GM18508 (cell line): Measurements from ENCODE around the gene SHPK.

ENCODE experiments used
- ATAC-seq: cut with Tn5 transposase; IDR thresholded peaks from one replicate; pipeline ENCODE4 v1.9.1; 2021; ENCODE audit warnings: moderate number of reproducible peaks; ENCODE audit not compliant: insufficient read depth, unreplicated experiment

SHPK gene

DNA sequence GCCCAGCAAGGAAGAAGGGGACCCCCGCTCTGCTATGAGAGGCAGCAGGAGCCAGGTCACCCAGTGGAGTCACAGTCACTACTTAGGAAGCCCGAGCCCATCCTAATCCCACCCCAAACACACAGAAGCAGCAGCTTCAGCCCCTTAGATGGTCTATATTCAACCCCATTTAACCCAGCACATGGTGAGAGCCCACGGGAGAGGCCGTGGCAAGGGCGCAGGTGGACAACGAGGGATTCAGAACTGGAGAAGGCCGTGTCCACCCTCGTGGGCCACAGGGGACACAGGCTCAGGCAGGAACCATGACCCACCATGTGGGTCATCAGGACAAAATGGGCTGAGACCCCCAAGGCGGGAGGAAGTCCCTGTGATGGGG, 76.8 kb downstream of the SHPK start:
- no peak for ATAC-seq

DNA sequence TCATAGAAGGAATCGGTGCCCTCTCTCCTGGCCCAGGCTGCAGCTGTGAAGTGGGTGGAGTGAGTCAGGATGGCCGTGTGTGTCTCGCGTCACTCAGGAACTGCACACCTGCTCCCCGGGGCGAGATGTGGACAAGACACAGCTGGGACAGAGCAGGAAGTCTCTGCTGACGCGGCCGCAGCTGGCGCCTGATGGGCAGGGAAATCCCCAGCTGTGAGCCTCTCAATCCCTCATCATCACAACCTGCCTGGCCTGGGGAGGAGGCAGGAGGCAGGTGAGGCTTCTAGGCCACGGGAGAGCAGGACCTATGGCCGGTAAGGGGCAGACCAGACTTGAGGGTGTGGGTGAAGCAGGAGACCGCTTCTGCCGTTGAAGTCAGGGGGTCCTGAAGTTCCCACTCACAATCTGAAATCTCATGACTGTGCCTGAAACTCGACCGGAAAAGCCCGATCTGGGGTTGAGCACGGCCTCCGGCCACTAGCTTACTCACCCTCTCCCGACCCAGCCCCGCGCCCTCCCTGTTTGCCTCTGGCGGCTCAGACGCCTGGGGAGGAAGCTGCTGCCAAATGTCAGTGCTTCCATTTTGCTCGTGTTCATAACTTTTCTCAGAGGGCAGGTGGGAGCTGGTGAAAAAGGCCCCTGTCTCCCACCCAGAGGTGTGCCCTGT, 77.3 kb downstream of the SHPK start:
- peak; percentile 48 for ATAC-seq
